C4-2B (cell line): ENCODE measurements around the gene FCGR3B.
"Not testable (repeated sequence)": the region's sequence is repeated elsewhere in the genome, so short reads cannot be mapped to it uniquely, and the experiment has no call there.

ENCODE experiments used
- CTCF ChIP-seq: fragments of 450-650 bp; conservative IDR thresholded peaks from 2 replicates; pipeline ENCODE4 v1.5.1; 2017; ENCODE audit warnings: mild to moderate bottlenecking
- ZFX ChIP-seq: fragments of 450-650 bp; IDR thresholded peaks from 2 replicates; pipeline ENCODE4 v1.6.1; 2017

- not testable (repeated sequence) for TF ChIP-seq CTCF, ZFX
These were observed 35.8 kb downstream of the FCGR3B start for GRCh38 chr1:161595173-161595572.
